Loucy (cell line): ENCODE measurements around the gene B4GALNT3.

ENCODE experiments used
- H2AFZ ChIP-seq: fragments of 200-600 bp; sonication (generic); 2 replicates; pipeline ENCODE4 v1.6.0; 2016; ENCODE audit warnings: antibody characterized with exemption, mild to moderate bottlenecking, low read length, moderate library complexity
- H3F3A ChIP-seq: fragments of 200-600 bp; 2 replicates; pipeline ENCODE4 v1.6.0; 2016; ENCODE audit warnings: antibody characterized with exemption, low read depth, mild to moderate bottlenecking
- H3K27me3 ChIP-seq: fragments of 200-600 bp; sonication (generic); 2 replicates; pipeline ENCODE4 v1.6.1; 2014; ENCODE audit warnings: low read length, mild to moderate bottlenecking; ENCODE audit not compliant: insufficient read depth, poor library complexity, severe bottlenecking
- H3K36me3 ChIP-seq: fragments of 200-600 bp; sonication (generic); 2 replicates; pipeline ENCODE4 v1.6.1; 2016; ENCODE audit warnings: low read length; ENCODE audit not compliant: insufficient read depth
- H3K4me1 ChIP-seq: fragments of 200-600 bp; sonication (generic); 2 replicates; pipeline ENCODE4 v1.5.1; 2014; ENCODE audit warnings: low read length, mild to moderate bottlenecking; ENCODE audit not compliant: insufficient read depth, poor library complexity, severe bottlenecking
- H3K4me2 ChIP-seq: fragments of 200-600 bp; sonication (generic); 2 replicates; pipeline ENCODE4 v1.6.0; 2014; ENCODE audit warnings: antibody characterized with exemption, low read length, low read depth, mild to moderate bottlenecking; ENCODE audit not compliant: poor library complexity, severe bottlenecking
- H3K4me3 ChIP-seq: fragments of 200-600 bp; sonication (generic); 2 replicates; pipeline ENCODE4 v1.5.1; 2014; ENCODE audit warnings: low read length, mild to moderate bottlenecking, mixed read lengths; ENCODE audit not compliant: poor library complexity, severe bottlenecking
- H3K79me2 ChIP-seq: fragments of 200-600 bp; sonication (generic); 2 replicates; pipeline ENCODE4 v1.6.1; 2014; ENCODE audit warnings: low read length; ENCODE audit not compliant: insufficient read depth
- H3K9ac ChIP-seq: fragments of 200-600 bp; sonication (generic); 2 replicates; pipeline ENCODE4 v1.6.0; 2014; ENCODE audit warnings: mild to moderate bottlenecking, low read depth, low read length, moderate library complexity; ENCODE audit not compliant: poor library complexity, severe bottlenecking
- H3K9me2 ChIP-seq: fragments of 200-600 bp; sonication (generic); replicated peaks from 2 replicates; pipeline ENCODE4 v1.6.1; 2016; ENCODE audit warnings: low read depth, low read length, mixed read lengths
- H3K9me3 ChIP-seq: fragments of 200-600 bp; sonication (generic); 2 replicates; pipeline ENCODE4 v1.6.1; 2014; ENCODE audit warnings: mild to moderate bottlenecking, antibody characterized with exemption, low read length, low read depth; ENCODE audit not compliant: insufficient read depth
- H4K20me1 ChIP-seq: fragments of 200-600 bp; sonication (generic); 2 replicates; pipeline ENCODE4 v1.6.0; 2014; ENCODE audit warnings: antibody characterized with exemption, low read length, mild to moderate bottlenecking; ENCODE audit not compliant: insufficient read depth, poor library complexity, severe bottlenecking
- EZH2phosphoT487 ChIP-seq: fragments of 200-600 bp; IDR thresholded peaks from 2 replicates; pipeline ENCODE4 v1.6.1; 2018; ENCODE audit warnings: antibody characterized with exemption, mild to moderate bottlenecking, moderate library complexity, borderline replicate concordance
- TF ChIP-seq, protein P1 (sequence below): fragments of 200-600 bp; sonication (generic); conservative IDR thresholded peaks from 2 replicates; pipeline ENCODE4 v1.5.1; 2014; ENCODE audit warnings: mild to moderate bottlenecking, antibody characterized with exemption, low read length

The B4GALNT3 gene

DNA sequence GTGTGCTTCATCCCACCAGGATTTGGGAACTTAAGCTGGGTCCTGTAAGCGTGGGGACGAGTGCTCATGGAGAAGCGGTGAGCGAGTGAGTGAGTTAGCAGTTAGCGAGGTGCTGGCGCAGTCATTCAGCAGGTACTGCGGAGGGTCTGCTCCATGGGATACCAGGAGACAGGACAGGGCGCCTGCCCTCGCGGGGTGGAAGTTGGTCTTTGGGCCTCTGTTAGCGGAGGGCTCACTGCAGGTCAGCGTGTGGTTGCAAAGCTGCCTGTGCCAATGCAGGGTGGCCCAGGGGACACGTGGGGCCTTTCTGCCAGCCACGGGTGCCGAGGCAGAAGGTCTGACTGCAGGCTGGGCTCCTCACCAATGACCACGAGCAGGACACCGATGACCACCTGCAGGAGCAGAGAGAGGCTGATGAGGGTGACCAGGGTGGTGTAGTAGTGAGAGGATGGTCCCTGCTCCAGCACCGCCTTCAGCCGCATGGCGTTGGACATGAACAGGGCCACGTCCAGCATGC is 105.9 kb downstream of the B4GALNT3 start:
- H3K9ac ChIP-seq = peak overlapping the region; percentile 81
- no peaks in the 10 kb centered on the region for H3K9me3 ChIP-seq
- TF ChIP-seq EZH2phosphoT487 = no peak
- TF ChIP-seq, protein P1, sequence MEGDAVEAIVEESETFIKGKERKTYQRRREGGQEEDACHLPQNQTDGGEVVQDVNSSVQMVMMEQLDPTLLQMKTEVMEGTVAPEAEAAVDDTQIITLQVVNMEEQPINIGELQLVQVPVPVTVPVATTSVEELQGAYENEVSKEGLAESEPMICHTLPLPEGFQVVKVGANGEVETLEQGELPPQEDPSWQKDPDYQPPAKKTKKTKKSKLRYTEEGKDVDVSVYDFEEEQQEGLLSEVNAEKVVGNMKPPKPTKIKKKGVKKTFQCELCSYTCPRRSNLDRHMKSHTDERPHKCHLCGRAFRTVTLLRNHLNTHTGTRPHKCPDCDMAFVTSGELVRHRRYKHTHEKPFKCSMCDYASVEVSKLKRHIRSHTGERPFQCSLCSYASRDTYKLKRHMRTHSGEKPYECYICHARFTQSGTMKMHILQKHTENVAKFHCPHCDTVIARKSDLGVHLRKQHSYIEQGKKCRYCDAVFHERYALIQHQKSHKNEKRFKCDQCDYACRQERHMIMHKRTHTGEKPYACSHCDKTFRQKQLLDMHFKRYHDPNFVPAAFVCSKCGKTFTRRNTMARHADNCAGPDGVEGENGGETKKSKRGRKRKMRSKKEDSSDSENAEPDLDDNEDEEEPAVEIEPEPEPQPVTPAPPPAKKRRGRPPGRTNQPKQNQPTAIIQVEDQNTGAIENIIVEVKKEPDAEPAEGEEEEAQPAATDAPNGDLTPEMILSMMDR = no peak
- H3K79me2 ChIP-seq = peaks cover 19% of the 10 kb centered on the region; the same call in 1 of the 2 replicates
- no peaks in the 10 kb centered on the region for H3K27me3 ChIP-seq
- peaks cover 80% of the 10 kb centered on the region for H3K4me1 ChIP-seq
- peak overlapping the region; percentile 72 for H3K4me3 ChIP-seq
- H3K9me2 ChIP-seq = no peaks in the 10 kb centered on the region
- no peaks in the 10 kb centered on the region for H4K20me1 ChIP-seq
- H2AFZ ChIP-seq = no peak overlapping the region
- no peaks in the 10 kb centered on the region for H3K36me3 ChIP-seq
- peak overlapping the region; percentile 93 for H3K4me2 ChIP-seq
- peaks cover 4% of the 10 kb centered on the region; the same call in 1 of the 2 replicates for H3F3A ChIP-seq

DNA sequence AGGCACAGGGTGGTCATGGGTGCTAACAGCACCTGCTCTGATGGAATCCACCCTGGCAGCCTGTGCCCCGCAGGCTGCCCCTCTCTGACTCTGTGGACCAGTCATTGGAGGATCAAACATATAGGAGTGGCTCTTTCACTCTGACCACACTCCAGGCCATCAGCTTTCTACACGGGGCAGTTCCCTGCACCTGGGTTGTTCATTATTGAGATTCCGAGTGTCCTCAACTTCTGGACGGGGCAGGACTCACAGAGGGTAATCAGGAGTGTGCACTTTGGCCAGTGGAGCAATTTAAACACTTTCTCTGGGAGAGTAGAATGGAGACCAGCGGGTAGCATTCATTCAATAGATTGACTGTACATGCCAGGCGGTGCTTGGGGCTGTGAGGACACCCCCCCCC is 108.7 kb downstream of the B4GALNT3 start:
- peaks cover 7% of the 10 kb centered on the region; the same call in 1 of the 2 replicates for H3F3A ChIP-seq

DNA sequence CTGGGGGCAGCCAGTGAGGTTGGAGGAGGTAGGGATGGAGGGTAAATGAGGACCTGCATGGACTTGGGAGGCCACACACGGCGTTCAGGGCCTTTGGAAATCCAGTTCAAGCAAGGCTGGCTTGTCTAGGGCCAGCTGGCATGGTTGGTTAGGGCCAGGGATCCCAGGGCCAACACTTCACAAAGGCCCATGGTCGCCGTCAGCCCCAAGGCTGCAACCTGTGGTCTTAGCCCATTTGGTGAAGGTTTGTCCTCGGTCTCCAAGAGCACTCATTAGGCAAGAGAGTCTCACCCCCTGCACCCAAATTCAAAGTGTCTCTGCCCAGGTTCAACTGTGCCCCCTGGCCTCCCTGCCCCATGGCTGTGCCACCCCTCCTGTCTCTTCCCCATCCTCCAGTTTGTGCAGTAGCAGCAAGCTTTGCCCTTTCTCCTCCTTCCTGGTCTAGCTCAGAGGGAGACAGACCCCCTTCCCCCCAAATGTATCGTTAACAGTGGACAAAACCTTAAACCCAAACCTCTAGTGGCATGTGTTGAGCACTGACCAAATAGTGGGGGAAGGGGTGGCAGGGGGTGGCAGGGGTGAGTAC is 109.4 kb downstream of the B4GALNT3 start:
- no peaks in the 10 kb centered on the region for H3K9me3 ChIP-seq
- no peaks in the 10 kb centered on the region for H3K27me3 ChIP-seq
- H2AFZ ChIP-seq = peak overlapping the region; percentile 62
- H3F3A ChIP-seq = peaks cover 3% of the 10 kb centered on the region; the same call in 1 of the 2 replicates
- H3K9me2 ChIP-seq = no peaks in the 10 kb centered on the region
- no peaks in the 10 kb centered on the region for H3K36me3 ChIP-seq
- H4K20me1 ChIP-seq = no peaks in the 10 kb centered on the region
- H3K9ac ChIP-seq = peak overlapping the region; percentile 58
- H3K4me3 ChIP-seq = peak overlapping the region; percentile 75
- H3K4me1 ChIP-seq = peaks cover 49% of the 10 kb centered on the region
- H3K79me2 ChIP-seq = peaks cover 18% of the 10 kb centered on the region; the same call in 1 of the 2 replicates
- TF ChIP-seq EZH2phosphoT487 = no peak
- TF ChIP-seq, protein P1 = no peak
- H3K4me2 ChIP-seq = peak overlapping the region; percentile 85

More for the DNA sequence above, 108.7 kb downstream of the B4GALNT3 start:
- peaks cover 19% of the 10 kb centered on the region; the same call in 1 of the 2 replicates for H3K79me2 ChIP-seq
- H3K9me2 ChIP-seq = no peaks in the 10 kb centered on the region
- no peak overlapping the region for H2AFZ ChIP-seq
- H3K9ac ChIP-seq = no peak overlapping the region
- no peaks in the 10 kb centered on the region for H3K36me3 ChIP-seq
- H4K20me1 ChIP-seq = no peaks in the 10 kb centered on the region
- H3K4me2 ChIP-seq = no peak overlapping the region
- no peak overlapping the region for H3K4me3 ChIP-seq
- H3K27me3 ChIP-seq = no peaks in the 10 kb centered on the region
- no peak for TF ChIP-seq EZH2phosphoT487
- TF ChIP-seq, protein P1 = no peak
- peaks cover 55% of the 10 kb centered on the region for H3K4me1 ChIP-seq
- no peaks in the 10 kb centered on the region for H3K9me3 ChIP-seq
